B cell (primary cell): ENCODE measurements around the gene PPM1G. TPM values are rescaled to one million over a fixed set of nuclear protein-coding genes. Genes with fewer than 3 reads are reported as not detected.

Experiments
- ATAC-seq: fragments of 200-7000 bp; cut with Tn5 transposase; one replicate; pipeline ENCODE4 v1.10.0; 2021; ENCODE audit warnings: low read depth, mild to moderate bottlenecking, moderate number of reproducible peaks, moderate library complexity
- CTCF ChIA-PET: fragments of 350-600 bp; sonication (Branson Sonifier 250); formaldehyde crosslinking; loops from one replicate; lab custom pipeline; 2021; ENCODE audit warnings: antibody characterized with exemption, inconsistent platforms; lab: Charles Lee
- POLR2A ChIA-PET: fragments of 350-600 bp; sonication (Branson Sonifier 250); formaldehyde crosslinking; loops from one replicate; lab custom pipeline; 2021; ENCODE audit warnings: antibody characterized with exemption; lab: Charles Lee
- DNase-seq: peaks from one replicate; pipeline ENCODE4 v3.0.0; 2013
- H2AFZ ChIP-seq: 2 replicates; pipeline ENCODE4 v1.6.1; 2012; ENCODE audit warnings: mild to moderate bottlenecking, low read depth, low read length; ENCODE audit not compliant: insufficient read depth, poor library complexity, severe bottlenecking
- H3K27ac ChIP-seq, 2 donors: 1 replicate in 1 of 2; 2 replicates in 1 of 2; pipeline ENCODE4 v1.5.1; 2012 to 2013; ENCODE audit warnings: low read length in 2 of 2, mild to moderate bottlenecking in 2 of 2, moderate library complexity in 1 of 2
- H3K27me3 ChIP-seq, 4 experiments: fragments of 200-600 bp in 1 of 4; sonication (generic) in 1 of 4; replicated peaks in 1 of 4; 1 replicate in 2 of 4; 2 replicates in 2 of 4; pipeline versions ENCODE4 v1.6.1 to v1.7.0; 2013 to 2016; ENCODE audit warnings: low read length in 3 of 4, mild to moderate bottlenecking in 2 of 4, mixed read lengths in 1 of 4, moderate library complexity in 1 of 4; ENCODE audit not compliant: insufficient read depth in 4 of 4, control insufficient read depth in 3 of 4; ENCODE audit errors: control extremely low read depth in 1 of 4
- H3K36me3 ChIP-seq, 2 experiments: replicated peaks in 1 of 2; 1 replicate in 1 of 2; 2 replicates in 1 of 2; pipeline versions ENCODE4 v1.6.1 to v1.7.1; 2013; ENCODE audit warnings: low read length in 1 of 2; ENCODE audit not compliant: insufficient read depth in 2 of 2, control insufficient read depth in 1 of 2; ENCODE audit errors: control extremely low read depth in 1 of 2, extremely low read depth in 1 of 2
- H3K4me1 ChIP-seq, 2 donors: fragments of 200-600 bp in 1 of 2; sonication (generic) in 1 of 2; 1 replicate in 1 of 2; 2 replicates in 1 of 2; pipeline versions ENCODE4 v1.5.1 to v1.6.1; 2013 to 2017; ENCODE audit warnings: low read length in 2 of 2; ENCODE audit not compliant: control insufficient read depth in 2 of 2, insufficient read depth in 2 of 2
- H3K4me2 ChIP-seq: replicated peaks from 2 replicates; pipeline ENCODE3; 2012; ENCODE audit warnings: mild to moderate bottlenecking, low read depth, low read length; ENCODE audit not compliant: poor library complexity, severe bottlenecking
- H3K4me3 ChIP-seq, 5 experiments: fragments of 200-600 bp in 1 of 5; sonication (generic) in 1 of 5; 1 replicate in 3 of 5; 2 replicates in 2 of 5; pipeline versions ENCODE4 v1.5.1 to v1.7.0; 2011 to 2016; ENCODE audit warnings: low read length in 4 of 5, mild to moderate bottlenecking in 4 of 5, low read depth in 2 of 5, control low read depth in 1 of 5, moderate library complexity in 1 of 5; ENCODE audit not compliant: insufficient read depth in 1 of 5; ENCODE audit errors: control extremely low read depth in 1 of 5, extremely low read depth in 1 of 5
- H3K79me2 ChIP-seq: fragments of 200-600 bp; sonication (generic); one replicate; pipeline ENCODE4 v1.6.0; 2016; ENCODE audit warnings: low read length; ENCODE audit not compliant: control insufficient read depth, insufficient read depth
- H3K9ac ChIP-seq: fragments of 200-600 bp; sonication (generic); 2 replicates; pipeline ENCODE4 v1.6.1; 2017; ENCODE audit warnings: mild to moderate bottlenecking, low read length, moderate library complexity
- H3K9me3 ChIP-seq, 3 donors: one replicate each; pipeline versions ENCODE4 v1.6.1 to v1.7.1; 2013; ENCODE audit warnings: low read length in 2 of 3; ENCODE audit not compliant: control insufficient read depth in 2 of 3, insufficient read depth in 1 of 3; ENCODE audit errors: control extremely low read depth in 1 of 3
- H4K20me1 ChIP-seq: 2 replicates; pipeline ENCODE4 v1.6.0; 2012; ENCODE audit warnings: mild to moderate bottlenecking, low read length; ENCODE audit not compliant: insufficient read depth, control insufficient read depth, poor library complexity, severe bottlenecking
- H3K27ac Mint-ChIP-seq: one replicate; pipeline ENCODE4 v1.8.0; 2021; ENCODE audit warnings: mixed read lengths
- H3K27me3 Mint-ChIP-seq: one replicate; pipeline ENCODE4 v1.8.0; 2021; ENCODE audit warnings: mixed read lengths
- H3K4me1 Mint-ChIP-seq: one replicate; pipeline ENCODE4 v1.8.0; 2021; ENCODE audit warnings: mixed read lengths
- H3K4me3 Mint-ChIP-seq: one replicate; pipeline ENCODE4 v1.8.0; 2021; ENCODE audit warnings: mixed read lengths
- H3K9me3 Mint-ChIP-seq: one replicate; pipeline ENCODE4 v1.8.0; 2022; ENCODE audit warnings: mixed read lengths; ENCODE audit not compliant: insufficient read depth
- EZH2 ChIP-seq: IDR thresholded peaks from 2 replicates; pipeline ENCODE4 v1.6.1; 2012; ENCODE audit warnings: borderline replicate concordance, low read depth, mild to moderate bottlenecking, moderate library complexity, low read length; ENCODE audit not compliant: insufficient read depth, poor library complexity, severe bottlenecking
- WGBS: methylation state at CpG from one replicate; pipeline ENCODE4 v1.1.5; 2013; ENCODE audit warnings: missing lambda C conversion rate; ENCODE audit not compliant: insufficient coverage; 5-methylcytosine and 5-hydroxymethylcytosine counted together
- intact Hi-C: fragments of 100-400 bp; cut with micrococcal nuclease; formaldehyde crosslinking; loops from one replicate; pipeline ENCODE4 v1.10.0; 2022
- polyA plus RNA-seq: library from polyadenylated mRNA; depleted of rRNA; stranded (reverse); fragments of >200 nt; gene quantifications from 2 replicates; pipeline ENCODE4 v1.2.3, GENCODE V29; 2012
- total RNA-seq, 2 donors: library from RNA; stranded (reverse); fragments of 120-200 nt in 1 of 2; gene quantifications; 1 replicate in 1 of 2; 2 replicates in 1 of 2; pipeline versions ENCODE4 v1.2.3 to v1.2.4, GENCODE V29; 2013 to 2022
- TF ChIP-seq, protein P1 (sequence below): fragments of 200-600 bp; IDR thresholded peaks from one replicate; pipeline ENCODE4 v1.8.0; 2022; ENCODE audit warnings: antibody characterized with exemption, mild to moderate bottlenecking

Gene PPM1G
- total and polyA plus RNA-seq, 2 donors (not counting 1 experiment from before 2014, with no cell fraction given): 23.7 to 48.9 TPM

DNA sequence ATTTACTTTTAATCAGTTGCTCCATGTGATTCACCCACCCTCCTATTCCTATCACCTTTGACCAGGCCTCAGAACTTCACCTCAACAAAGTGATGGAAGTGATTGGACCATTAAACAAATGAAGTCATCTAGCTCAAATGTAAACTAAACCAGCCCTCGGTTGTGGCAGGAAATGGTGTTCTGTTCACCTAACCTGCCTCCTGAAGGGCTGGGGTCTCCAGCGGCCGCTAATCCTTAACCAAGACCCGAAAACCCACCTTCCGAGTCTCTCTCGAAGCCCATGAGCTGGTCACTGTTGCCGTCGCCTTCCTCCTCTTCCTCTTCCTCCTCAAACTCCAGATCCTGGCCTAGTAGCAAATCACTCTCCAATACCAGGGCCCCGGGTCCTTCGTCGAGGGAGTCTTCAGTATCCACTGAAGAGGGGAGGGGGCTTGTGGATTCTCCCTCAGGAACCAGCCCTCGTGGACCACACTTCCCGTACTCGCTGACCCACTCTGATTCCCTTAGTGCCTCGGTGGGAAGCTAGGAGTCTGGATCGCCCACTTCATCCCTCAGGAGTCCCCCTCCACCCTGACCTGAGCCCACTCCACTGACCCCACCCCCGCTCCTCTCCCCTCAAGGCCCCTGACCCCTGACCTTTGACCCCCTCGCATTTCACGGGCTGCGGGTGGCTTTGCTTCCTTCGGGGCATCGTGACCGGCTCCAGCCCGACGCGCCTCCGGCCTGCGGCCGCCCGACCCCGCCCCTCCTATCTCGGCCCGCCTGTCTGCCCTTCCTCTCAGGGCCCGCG lies 29.4 kb downstream of the PPM1G start:
- no peaks in the 10 kb centered on the region for H3K27me3 ChIP-seq
- H3K4me2 ChIP-seq: peak overlapping the region; percentile 88
- H3K9ac ChIP-seq: peak overlapping the region; percentile 78
- peak overlapping the region; percentile 40 to 66 (median 63) for H3K4me3 ChIP-seq
- DNase-seq: no peak
- peak overlapping the region; percentile 92 for H2AFZ ChIP-seq
- Mint-ChIP-seq H3K27me3 (no peaks in the 10 kb centered on the region), H3K4me1 (peaks cover 30% of the 10 kb centered on the region), H3K9me3 (no peaks in the 10 kb centered on the region), H3K4me3 (peak overlapping the region; percentile 94), H3K27ac (peak overlapping the region; percentile 66)
- H4K20me1 ChIP-seq: peaks cover 38% of the 10 kb centered on the region
- intact Hi-C loops: loop anchor here (1.0 to 2.0 kb wide), 7 partner anchors 10 to 249 kb away; partner anchors contain the start of genes CCDC121, EIF2B4, GPN1 and GTF3C2
- peaks cover 16 to 20% of the 10 kb centered on the region in 2 donors for H3K4me1 ChIP-seq
- CTCF ChIA-PET: interaction anchor here (0.9 to 2.4 kb wide), 6 partner anchors 9 to 100 kb away, joined by 3 to 12 read pairs (median 6); partner anchors contain the start of genes NRBP1, PPM1G and SNX17
- no peaks in the 10 kb centered on the region for H3K9me3 ChIP-seq
- WGBS: 2% methylated on average over 31 of the region's 35 CpGs
- TF ChIP-seq, protein P1, sequence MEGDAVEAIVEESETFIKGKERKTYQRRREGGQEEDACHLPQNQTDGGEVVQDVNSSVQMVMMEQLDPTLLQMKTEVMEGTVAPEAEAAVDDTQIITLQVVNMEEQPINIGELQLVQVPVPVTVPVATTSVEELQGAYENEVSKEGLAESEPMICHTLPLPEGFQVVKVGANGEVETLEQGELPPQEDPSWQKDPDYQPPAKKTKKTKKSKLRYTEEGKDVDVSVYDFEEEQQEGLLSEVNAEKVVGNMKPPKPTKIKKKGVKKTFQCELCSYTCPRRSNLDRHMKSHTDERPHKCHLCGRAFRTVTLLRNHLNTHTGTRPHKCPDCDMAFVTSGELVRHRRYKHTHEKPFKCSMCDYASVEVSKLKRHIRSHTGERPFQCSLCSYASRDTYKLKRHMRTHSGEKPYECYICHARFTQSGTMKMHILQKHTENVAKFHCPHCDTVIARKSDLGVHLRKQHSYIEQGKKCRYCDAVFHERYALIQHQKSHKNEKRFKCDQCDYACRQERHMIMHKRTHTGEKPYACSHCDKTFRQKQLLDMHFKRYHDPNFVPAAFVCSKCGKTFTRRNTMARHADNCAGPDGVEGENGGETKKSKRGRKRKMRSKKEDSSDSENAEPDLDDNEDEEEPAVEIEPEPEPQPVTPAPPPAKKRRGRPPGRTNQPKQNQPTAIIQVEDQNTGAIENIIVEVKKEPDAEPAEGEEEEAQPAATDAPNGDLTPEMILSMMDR: no peak
- no peak for TF ChIP-seq EZH2
- H3K79me2 ChIP-seq: peaks cover 53% of the 10 kb centered on the region
- H3K27ac ChIP-seq: peak overlapping the region; percentile 53 to 94
- POLR2A ChIA-PET: interaction anchor here (0.6 to 2.6 kb wide), 6 partner anchors 9 to 168 kb away, joined by 3 to 36 read pairs (median 5); partner anchors contain the start of genes ATRAID, EIF2B4, GTF3C2 and MPV17
- peak; percentile 48 for ATAC-seq
- peaks cover 7 to 61% of the 10 kb centered on the region in 2 experiments for H3K36me3 ChIP-seq
